Hepatocyte (in vitro differentiated cells): ENCODE measurements around the gene IQCF5. TPM values are rescaled to one million over a fixed set of nuclear protein-coding genes. Genes with fewer than 3 reads are reported as not detected.

Source experiments
- DNase-seq: peaks from one replicate; pipeline ENCODE4 v3.0.0-alpha.2; 2016; ENCODE audit warnings: low spot score
- H2AFZ ChIP-seq: fragments of 200-600 bp; sonication (generic); 2 replicates; pipeline ENCODE4 v1.6.0; 2016; ENCODE audit warnings: antibody characterized with exemption, mild to moderate bottlenecking
- H3K27ac ChIP-seq: fragments of 200-600 bp; sonication (generic); 2 replicates; pipeline ENCODE4 v1.5.1; 2016; ENCODE audit warnings: mild to moderate bottlenecking
- H3K27me3 ChIP-seq: fragments of 200-600 bp; sonication (generic); 2 replicates; pipeline ENCODE4 v1.6.1; 2016
- H3K36me3 ChIP-seq: fragments of 200-600 bp; sonication (generic); replicated peaks from 2 replicates; pipeline ENCODE4 v1.5.1; 2016; ENCODE audit warnings: low read depth; ENCODE audit not compliant: insufficient read depth
- H3K4me1 ChIP-seq: fragments of 200-600 bp; sonication (generic); 2 replicates; pipeline ENCODE4 v1.5.1; 2016; ENCODE audit warnings: mild to moderate bottlenecking, moderate library complexity; ENCODE audit not compliant: insufficient read depth
- H3K4me2 ChIP-seq: fragments of 200-600 bp; sonication (generic); 2 replicates; pipeline ENCODE4 v1.6.0; 2016
- H3K4me3 ChIP-seq: fragments of 200-600 bp; sonication (generic); 2 replicates; pipeline ENCODE4 v1.5.1; 2016; ENCODE audit warnings: mild to moderate bottlenecking
- H3K79me2 ChIP-seq: fragments of 200-600 bp; sonication (generic); 2 replicates; pipeline ENCODE4 v1.6.0; 2017; ENCODE audit warnings: mild to moderate bottlenecking
- H3K9me2 ChIP-seq: fragments of 200-600 bp; sonication (generic); replicated peaks from 2 replicates; pipeline ENCODE4 v1.6.0; 2017; ENCODE audit warnings: mild to moderate bottlenecking; ENCODE audit not compliant: insufficient read depth
- H3K9me3 ChIP-seq: fragments of 200-600 bp; sonication (generic); 2 replicates; pipeline ENCODE4 v1.5.1; 2016; ENCODE audit warnings: low read depth, mild to moderate bottlenecking
- H4K20me1 ChIP-seq: fragments of 200-600 bp; sonication (generic); 2 replicates; pipeline ENCODE4 v1.6.0; 2016; ENCODE audit warnings: mild to moderate bottlenecking; ENCODE audit not compliant: insufficient read depth, poor library complexity, severe bottlenecking
- CTCF ChIP-seq: fragments of 200-600 bp; sonication (generic); IDR thresholded peaks from 2 replicates; pipeline ENCODE4 v1.5.1; 2016; ENCODE audit warnings: antibody characterized with exemption, mild to moderate bottlenecking; ENCODE audit not compliant: poor library complexity
- EZH2 ChIP-seq: fragments of 200-600 bp; sonication (generic); IDR thresholded peaks from 2 replicates; pipeline ENCODE4 v1.6.1; 2016; ENCODE audit warnings: antibody characterized with exemption, mild to moderate bottlenecking, borderline replicate concordance
- EZH2phosphoT487 ChIP-seq: fragments of 200-600 bp; sonication (generic); IDR thresholded peaks from one replicate; pipeline ENCODE4 v1.6.1; 2018; ENCODE audit warnings: antibody characterized with exemption, mild to moderate bottlenecking, low read depth, moderate library complexity; ENCODE audit not compliant: unreplicated experiment, severe bottlenecking
- WGBS: methylation state at CpG from one replicate; pipeline ENCODE4 v1.1.6; 2016; ENCODE audit warnings: low lambda C conversion rate; ENCODE audit errors: missing lambda C conversion rate; 5-methylcytosine and 5-hydroxymethylcytosine counted together
- polyA plus RNA-seq: library from polyadenylated mRNA; unstranded; fragments of >200 nt; fragmentation: Nextera tagmentation; extraction: Ambion mirVana; gene quantifications from 2 replicates; pipeline ENCODE4 v1.2.1, GENCODE V29; 2016
- total RNA-seq: library from RNA; depleted of rRNA; stranded (reverse); fragments of >200 nt; gene quantifications from 2 replicates; pipeline ENCODE4 v1.2.3, GENCODE V29; 2014

IQCF5 gene
- total and polyA plus RNA-seq, 2 experiments from 2014 or later: not detected

GRCh38 chr3:51836606-51837005, 38.8 kb downstream of the IQCF5 start:
- no peaks in the 10 kb centered on the region for H4K20me1 ChIP-seq
- no peak overlapping the region for H2AFZ ChIP-seq
- H3K79me2 ChIP-seq: no peaks in the 10 kb centered on the region
- no peaks in the 10 kb centered on the region for H3K36me3 ChIP-seq
- no peak for TF ChIP-seq CTCF
- no peaks in the 10 kb centered on the region for H3K9me2 ChIP-seq
- H3K9me3 ChIP-seq: no peaks in the 10 kb centered on the region
- H3K4me1 ChIP-seq: no peaks in the 10 kb centered on the region
- H3K4me3 ChIP-seq: no peak overlapping the region
- no peak for DNase-seq
- H3K27me3 ChIP-seq: no peaks in the 10 kb centered on the region
- 82% methylated on average over 5 of the region's 5 CpGs for WGBS
- H3K4me2 ChIP-seq: no peak overlapping the region
- no peak overlapping the region for H3K27ac ChIP-seq

- H3K27me3 ChIP-seq: no peaks in the 10 kb centered on the region
- no peaks in the 10 kb centered on the region for H3K36me3 ChIP-seq
- TF ChIP-seq EZH2phosphoT487: no peak
- no peak for TF ChIP-seq CTCF
- TF ChIP-seq EZH2: no peak
- no peaks in the 10 kb centered on the region for H4K20me1 ChIP-seq
- no peak for DNase-seq
- no peaks in the 10 kb centered on the region for H3K4me1 ChIP-seq
- H3K4me3 ChIP-seq: no peak overlapping the region
- no peaks in the 10 kb centered on the region for H3K9me3 ChIP-seq
- no peak overlapping the region for H2AFZ ChIP-seq
- H3K4me2 ChIP-seq: no peak overlapping the region
- no peaks in the 10 kb centered on the region for H3K9me2 ChIP-seq
- no peak overlapping the region for H3K27ac ChIP-seq
- WGBS: 65% methylated on average over 4 of the region's 4 CpGs
- H3K79me2 ChIP-seq: no peaks in the 10 kb centered on the region
These were observed 44.5 kb downstream of the IQCF5 start for GRCh38 chr3:51830836-51831385.

- TF ChIP-seq EZH2phosphoT487 (no peak), EZH2 (no peak), CTCF (no peak)
- Histone ChIP-seq H3K9me3 (no peaks in the 10 kb centered on the region), H3K9me2 (no peaks in the 10 kb centered on the region), H3K4me2 (no peak overlapping the region), H4K20me1 (no peaks in the 10 kb centered on the region), H3K4me3 (no peak overlapping the region), H3K4me1 (no peaks in the 10 kb centered on the region), H2AFZ (no peak overlapping the region), H3K79me2 (no peaks in the 10 kb centered on the region), H3K27me3 (peaks cover 2% of the 10 kb centered on the region), H3K36me3 (no peaks in the 10 kb centered on the region), H3K27ac (no peak overlapping the region)
- 93% methylated on average over 13 of the region's 13 CpGs for WGBS
- DNase-seq: no peak
These were observed 45.1 kb downstream of the IQCF5 start for GRCh38 chr3:51830345-51830744.

DNA sequence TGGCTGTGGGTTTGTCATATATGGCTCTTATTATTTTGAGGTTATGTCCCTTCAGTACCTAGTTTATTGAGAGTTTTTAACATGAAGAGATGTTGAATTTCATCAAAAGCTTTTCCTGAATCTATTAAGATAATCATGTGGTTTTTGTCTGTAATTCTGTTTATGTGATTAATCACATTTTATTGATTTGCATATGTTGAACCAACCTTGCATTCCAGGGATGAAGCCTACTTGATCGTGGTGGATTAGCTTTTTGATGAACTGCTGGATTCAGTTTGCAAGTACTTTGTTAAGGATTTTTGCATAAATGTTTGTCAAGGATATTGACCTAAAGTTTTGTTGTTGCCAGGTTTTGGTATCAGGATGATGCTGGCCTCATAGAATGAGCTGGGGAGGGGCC, 47.1 kb downstream of the IQCF5 start:
- no peak for TF ChIP-seq EZH2phosphoT487
- no peak for TF ChIP-seq EZH2
- TF ChIP-seq CTCF: no peak
- WGBS: 90% methylated on average over 1 of the region's 1 CpG

More for the DNA sequence above, 47.1 kb downstream of the IQCF5 start:
- H3K27ac ChIP-seq: no peak overlapping the region
- H3K4me3 ChIP-seq: no peak overlapping the region
- H3K79me2 ChIP-seq: no peaks in the 10 kb centered on the region
- H3K9me3 ChIP-seq: no peaks in the 10 kb centered on the region
- DNase-seq: no peak
- no peak overlapping the region for H3K4me2 ChIP-seq
- no peaks in the 10 kb centered on the region for H3K36me3 ChIP-seq
- no peaks in the 10 kb centered on the region for H4K20me1 ChIP-seq
- H3K9me2 ChIP-seq: no peaks in the 10 kb centered on the region
- H3K27me3 ChIP-seq: peaks cover 2% of the 10 kb centered on the region
- no peaks in the 10 kb centered on the region for H3K4me1 ChIP-seq
- H2AFZ ChIP-seq: no peak overlapping the region
